ENCODE data around the gene CCR9. TPM values are rescaled to one million over a fixed set of nuclear protein-coding genes. Genes with fewer than 3 reads are reported as not detected.

The CCR9 gene
- total RNA-seq, 1 donor from 2014 or later, result not detected

- peaks cover 2% of the 10 kb centered on the region for H3K9me3 Mint-ChIP-seq (ENCODE audit: unreplicated experiment)
- H3K4me1 Mint-ChIP-seq (ENCODE audit: low read depth, unreplicated experiment), result peaks cover 6% of the 10 kb centered on the region
- no peak for DNase-seq
- no peaks in the 10 kb centered on the region for H3K36me3 Mint-ChIP-seq (ENCODE audit: unreplicated experiment)
- H3K27ac Mint-ChIP-seq (ENCODE audit: unreplicated experiment), result no peak overlapping the region
- peaks cover 2% of the 10 kb centered on the region for H3K27me3 Mint-ChIP-seq (ENCODE audit: unreplicated experiment)
- TF ChIP-seq CTCF (IDR thresholded peaks at IDR 0.05; ENCODE audit: partially characterized antibody, unreplicated experiment), result no peak
- no peak overlapping the region for H3K4me3 Mint-ChIP-seq (ENCODE audit: unreplicated experiment)
Observed at GRCh38 chr3:45942051-45942825, 55.9 kb downstream of the CCR9 start.

- DNase-seq, result no peak
- Mint-ChIP-seq H3K9me3 (ENCODE audit: unreplicated experiment) (peaks cover 2% of the 10 kb centered on the region), H3K4me3 (ENCODE audit: unreplicated experiment) (no peak within 1 kb of the TSS), H3K36me3 (ENCODE audit: unreplicated experiment) (no peaks in the 10 kb centered on the region), H3K27me3 (ENCODE audit: unreplicated experiment) (peaks cover under 1% of the 10 kb centered on the region), H3K27ac (ENCODE audit: unreplicated experiment) (no peak within 1 kb of the TSS), H3K4me1 (ENCODE audit: low read depth, unreplicated experiment) (peaks cover 6% of the 10 kb centered on the region)
- TF ChIP-seq CTCF (IDR thresholded peaks at IDR 0.05; ENCODE audit: partially characterized antibody, unreplicated experiment), result no peak
Observed at GRCh38 chr3:45943207-45943846, 57.0 kb downstream of the CCR9 start, which contains the start of gene CXCR6. Gene CXCR6, plus strand, starts transcription at chr3:45943464. Its CDS starts 3,018 bp downstream, at chr3:45946482.

- TF ChIP-seq CTCF (IDR thresholded peaks at IDR 0.05; ENCODE audit: partially characterized antibody, unreplicated experiment), result no peak
Observed at GRCh38 chr3:45944830-45945620, 58.7 kb downstream of the CCR9 start.

GRCh38 chr3:45946307-45946706, 60.0 kb downstream of the CCR9 start:
- H3K36me3 Mint-ChIP-seq (ENCODE audit: unreplicated experiment), result no peaks in the 10 kb centered on the region
- no peaks in the 10 kb centered on the region for H3K4me1 Mint-ChIP-seq (ENCODE audit: low read depth, unreplicated experiment)
- no peak for TF ChIP-seq CTCF (IDR thresholded peaks at IDR 0.05; ENCODE audit: partially characterized antibody, unreplicated experiment)
- no peak overlapping the region for H3K27ac Mint-ChIP-seq (ENCODE audit: unreplicated experiment)
- no peak for DNase-seq
- H3K4me3 Mint-ChIP-seq (ENCODE audit: unreplicated experiment), result no peak overlapping the region
- H3K27me3 Mint-ChIP-seq (ENCODE audit: unreplicated experiment), result no peaks in the 10 kb centered on the region
- H3K9me3 Mint-ChIP-seq (ENCODE audit: unreplicated experiment), result peaks cover 2% of the 10 kb centered on the region

More at GRCh38 chr3:45944830-45945620, 58.7 kb downstream of the CCR9 start:
- Mint-ChIP-seq H3K4me1 (ENCODE audit: low read depth, unreplicated experiment) (no peaks in the 10 kb centered on the region), H3K27me3 (ENCODE audit: unreplicated experiment) (no peaks in the 10 kb centered on the region), H3K27ac (ENCODE audit: unreplicated experiment) (no peak overlapping the region), H3K9me3 (ENCODE audit: unreplicated experiment) (peaks cover 2% of the 10 kb centered on the region), H3K36me3 (ENCODE audit: unreplicated experiment) (no peaks in the 10 kb centered on the region), H3K4me3 (ENCODE audit: unreplicated experiment) (no peak overlapping the region)
- no peak for DNase-seq

All from glutamatergic neuron (in vitro differentiated cells).